ENCODE data around the gene TMEM266. TPM values are rescaled to one million over a fixed set of nuclear protein-coding genes. Genes with fewer than 3 reads are reported as not detected.

The TMEM266 gene
- total RNA-seq, 1 donor from 2014 or later: not detected

DNA sequence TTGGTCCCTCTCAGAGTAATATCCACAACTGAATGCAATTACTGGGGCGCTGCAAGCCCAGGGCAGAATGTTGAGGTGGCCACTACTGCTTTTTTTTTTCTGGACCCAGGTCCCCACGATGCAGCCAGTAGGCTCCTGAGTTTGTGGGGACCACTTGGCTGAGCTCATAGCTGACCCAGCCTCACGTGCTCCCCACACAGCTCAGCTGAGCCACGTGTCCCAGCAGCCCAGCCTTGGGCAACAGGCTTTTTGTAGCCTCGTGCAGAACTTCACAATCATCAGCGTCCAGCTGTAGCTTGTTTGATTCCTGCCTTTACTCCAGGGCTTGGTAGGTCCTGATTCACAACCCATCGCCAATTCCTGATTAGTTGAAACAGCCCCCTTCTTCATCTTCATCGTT, 134.1 kb downstream of the TMEM266 start:
- Mint-ChIP-seq H3K9me3 (no peaks in the 10 kb centered on the region), H3K27ac (no peak overlapping the region), H3K27me3 (peaks cover 21% of the 10 kb centered on the region), H3K4me1 (peaks cover 8% of the 10 kb centered on the region), H3K36me3 (ENCODE audit: low read depth) (no peaks in the 10 kb centered on the region), H3K4me3 (no peak overlapping the region)
- DNase-seq: no peak
- intact Hi-C loops (cut with micrococcal nuclease): loop anchor here (5.0 to 10.0 kb wide), 2 partner anchors 91 to 673 kb away; no protein-coding TSS in a partner anchor

DNA sequence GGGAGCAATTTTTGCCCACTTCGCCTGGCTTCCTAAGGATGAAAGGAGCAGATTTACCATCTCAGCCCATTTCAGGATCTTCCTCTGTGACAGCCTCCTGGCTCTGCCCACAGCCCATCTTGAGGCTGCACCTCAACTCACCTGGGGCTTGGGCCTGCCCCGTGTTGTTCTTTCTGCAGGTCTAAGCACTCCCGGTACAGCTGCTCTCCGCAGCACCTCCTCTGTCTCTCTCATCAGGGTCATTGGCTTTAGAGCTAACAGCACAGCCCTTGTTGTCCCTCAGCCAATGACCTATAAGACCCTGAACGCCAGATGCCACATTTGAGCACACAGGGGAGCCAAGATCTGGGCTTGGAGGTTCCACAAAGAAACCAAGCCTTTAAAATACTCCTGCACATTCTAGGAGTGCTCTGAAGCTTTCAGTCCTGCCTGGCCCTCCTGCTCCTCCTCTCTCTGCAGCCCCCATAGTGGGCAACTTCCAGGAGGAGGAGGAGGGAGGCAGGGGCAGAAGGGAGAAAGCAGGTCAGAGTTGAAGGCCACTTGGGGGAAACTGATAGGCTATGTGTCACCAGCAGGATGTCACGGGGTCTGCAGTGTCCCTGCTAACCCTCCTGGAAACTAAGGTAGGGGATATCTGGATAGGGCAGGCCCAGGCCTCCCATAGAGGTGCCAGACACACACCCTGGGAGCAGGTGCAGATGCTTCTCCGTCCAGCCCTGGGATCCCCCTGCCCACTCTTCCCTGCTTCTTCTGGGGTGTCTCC, 135.9 kb downstream of the TMEM266 start:
- DNase-seq: no peak
- Mint-ChIP-seq H3K9me3 (no peaks in the 10 kb centered on the region), H3K27ac (no peak overlapping the region), H3K36me3 (ENCODE audit: low read depth) (no peaks in the 10 kb centered on the region), H3K27me3 (peaks cover 7% of the 10 kb centered on the region), H3K4me3 (no peak overlapping the region), H3K4me1 (peaks cover 4% of the 10 kb centered on the region)
- intact Hi-C loops (cut with micrococcal nuclease): loop anchor here (10.0 kb wide), 1 partner anchor 89 kb away; no protein-coding TSS in a partner anchor

DNA sequence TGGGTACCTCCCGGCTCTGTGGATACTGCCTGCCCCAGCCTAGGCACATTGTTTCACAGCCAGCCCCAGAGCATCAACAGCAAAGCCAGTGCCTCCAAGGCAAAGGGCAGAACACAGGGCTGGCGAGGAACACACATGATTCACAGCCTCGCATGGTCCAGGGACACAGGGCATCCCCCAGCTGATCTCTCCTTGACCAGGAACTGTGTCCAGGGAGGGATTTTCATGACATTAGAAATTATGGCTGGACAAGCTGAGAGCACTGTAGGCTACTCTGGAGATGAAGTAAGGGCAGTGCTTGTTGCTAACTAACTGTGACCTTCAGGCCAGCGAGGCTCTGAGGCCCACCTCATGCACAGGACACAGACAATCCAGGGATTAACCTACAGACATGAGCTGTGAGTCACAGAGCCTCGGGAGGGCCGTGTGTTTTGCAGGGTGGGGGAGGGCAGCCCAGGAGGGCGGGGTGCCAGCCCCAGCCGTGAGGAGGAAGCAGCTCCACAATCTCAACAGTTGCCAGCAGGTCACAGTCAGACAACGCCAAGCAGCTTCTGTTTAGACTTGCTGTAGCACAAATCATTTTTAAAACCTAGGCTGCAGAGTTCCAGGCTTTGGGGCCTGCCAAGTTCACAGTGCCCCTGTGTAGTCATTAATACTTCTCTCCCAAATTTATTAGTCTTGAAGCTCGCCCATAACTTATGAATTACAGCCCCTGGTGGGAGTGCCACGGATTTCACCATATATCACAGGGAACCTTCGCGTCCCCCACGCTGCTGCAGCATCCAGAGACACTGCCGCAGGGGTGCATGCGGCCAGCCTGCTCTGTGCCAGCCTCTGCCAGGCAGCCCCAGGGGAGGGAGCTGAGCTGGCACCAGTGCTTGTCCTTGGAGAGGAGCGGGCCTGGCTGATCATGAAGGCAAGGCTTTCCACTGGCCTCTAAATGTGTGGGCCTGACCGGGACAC, 136.8 kb downstream of the TMEM266 start:
- Mint-ChIP-seq H3K27me3 (peaks cover 5% of the 10 kb centered on the region), H3K4me3 (no peak overlapping the region), H3K27ac (no peak overlapping the region), H3K9me3 (no peaks in the 10 kb centered on the region), H3K36me3 (ENCODE audit: low read depth) (no peaks in the 10 kb centered on the region), H3K4me1 (no peaks in the 10 kb centered on the region)
- intact Hi-C loops (cut with micrococcal nuclease): loop anchor here (10.0 kb wide), 1 partner anchor 88 kb away; no protein-coding TSS in a partner anchor
- DNase-seq: no peak

DNA sequence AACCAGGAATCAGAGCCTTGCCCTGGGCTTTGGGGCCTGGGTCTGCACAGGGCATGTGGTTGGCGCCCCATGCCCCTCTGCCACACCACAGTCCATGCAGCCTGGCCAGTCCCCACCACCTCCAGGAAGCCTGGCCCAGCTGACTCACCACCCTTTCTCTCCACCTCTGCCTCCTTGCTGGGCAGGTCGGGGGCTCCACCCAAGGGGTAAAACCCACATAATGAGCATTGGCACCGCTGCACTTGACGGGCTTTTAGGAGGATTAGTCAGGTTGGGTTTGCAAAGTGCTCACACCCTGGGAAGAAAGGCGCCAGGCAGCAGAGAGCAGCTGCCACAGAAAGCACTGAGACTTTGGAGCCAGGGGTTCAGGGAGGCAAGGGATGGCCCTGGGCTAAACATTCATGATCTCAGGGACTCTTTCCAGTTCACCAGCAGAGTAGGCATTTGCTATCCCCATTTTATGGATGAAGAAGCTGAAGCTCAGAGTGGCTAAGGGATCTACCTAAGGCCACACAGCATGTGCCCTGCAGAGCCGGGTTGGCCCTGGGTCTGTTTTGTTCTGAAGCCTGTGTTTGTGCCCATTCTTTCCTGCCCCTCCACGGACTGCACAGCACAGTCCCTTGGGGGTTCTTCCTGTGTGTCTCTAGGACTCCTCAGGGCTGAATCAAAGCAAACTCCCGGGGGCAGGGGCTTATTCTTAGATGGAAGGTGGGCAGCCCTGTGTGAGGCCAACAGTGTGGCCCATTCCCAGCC, 138.1 kb downstream of the TMEM266 start:
- Mint-ChIP-seq H3K9me3 (no peaks in the 10 kb centered on the region), H3K4me3 (no peak overlapping the region), H3K4me1 (no peaks in the 10 kb centered on the region), H3K36me3 (ENCODE audit: low read depth) (no peaks in the 10 kb centered on the region), H3K27ac (no peak overlapping the region), H3K27me3 (peaks cover 5% of the 10 kb centered on the region)
- intact Hi-C loops (cut with micrococcal nuclease): loop anchor here (10.0 kb wide), 1 partner anchor 87 kb away; no protein-coding TSS in a partner anchor
- DNase-seq: no peak

DNA sequence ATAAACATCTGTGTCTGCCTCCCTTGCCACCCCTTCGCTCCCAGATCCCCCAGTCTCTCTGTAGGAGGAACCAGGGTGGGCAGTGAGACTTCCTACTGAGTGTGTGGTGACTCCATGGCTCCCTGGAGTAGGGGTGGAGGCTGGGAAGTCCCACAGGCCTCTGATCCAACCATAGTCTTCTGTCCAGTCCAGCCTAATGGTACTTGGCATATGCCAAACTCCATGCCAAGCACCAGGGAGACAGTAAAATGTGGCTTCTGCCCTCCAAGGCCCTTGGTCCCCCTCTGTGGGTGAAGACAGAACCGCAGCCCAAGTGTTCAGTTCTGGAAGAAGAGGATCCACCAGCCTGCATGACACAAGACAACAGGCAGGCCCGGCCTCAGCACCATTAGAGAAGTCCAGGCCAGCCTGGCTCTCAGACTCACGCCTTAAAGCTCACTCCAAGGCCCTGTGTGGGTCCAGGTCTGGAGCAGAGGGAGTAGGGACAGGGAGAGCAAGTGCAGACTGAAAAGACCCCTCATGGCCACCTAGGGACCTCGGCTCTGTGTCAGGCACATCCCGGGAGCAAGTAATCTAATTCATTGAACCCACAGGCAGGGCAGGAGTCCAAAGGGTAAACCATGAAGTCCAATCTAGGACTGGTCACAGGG, 138.8 kb downstream of the TMEM266 start:
- Mint-ChIP-seq H3K27me3 (peaks cover 3% of the 10 kb centered on the region), H3K36me3 (ENCODE audit: low read depth) (no peaks in the 10 kb centered on the region), H3K4me1 (no peaks in the 10 kb centered on the region), H3K9me3 (no peaks in the 10 kb centered on the region), H3K4me3 (no peak overlapping the region), H3K27ac (no peak overlapping the region)
- DNase-seq: no peak
- intact Hi-C loops (cut with micrococcal nuclease): loop anchor here (10.0 kb wide), 1 partner anchor 86 kb away; no protein-coding TSS in a partner anchor

DNA sequence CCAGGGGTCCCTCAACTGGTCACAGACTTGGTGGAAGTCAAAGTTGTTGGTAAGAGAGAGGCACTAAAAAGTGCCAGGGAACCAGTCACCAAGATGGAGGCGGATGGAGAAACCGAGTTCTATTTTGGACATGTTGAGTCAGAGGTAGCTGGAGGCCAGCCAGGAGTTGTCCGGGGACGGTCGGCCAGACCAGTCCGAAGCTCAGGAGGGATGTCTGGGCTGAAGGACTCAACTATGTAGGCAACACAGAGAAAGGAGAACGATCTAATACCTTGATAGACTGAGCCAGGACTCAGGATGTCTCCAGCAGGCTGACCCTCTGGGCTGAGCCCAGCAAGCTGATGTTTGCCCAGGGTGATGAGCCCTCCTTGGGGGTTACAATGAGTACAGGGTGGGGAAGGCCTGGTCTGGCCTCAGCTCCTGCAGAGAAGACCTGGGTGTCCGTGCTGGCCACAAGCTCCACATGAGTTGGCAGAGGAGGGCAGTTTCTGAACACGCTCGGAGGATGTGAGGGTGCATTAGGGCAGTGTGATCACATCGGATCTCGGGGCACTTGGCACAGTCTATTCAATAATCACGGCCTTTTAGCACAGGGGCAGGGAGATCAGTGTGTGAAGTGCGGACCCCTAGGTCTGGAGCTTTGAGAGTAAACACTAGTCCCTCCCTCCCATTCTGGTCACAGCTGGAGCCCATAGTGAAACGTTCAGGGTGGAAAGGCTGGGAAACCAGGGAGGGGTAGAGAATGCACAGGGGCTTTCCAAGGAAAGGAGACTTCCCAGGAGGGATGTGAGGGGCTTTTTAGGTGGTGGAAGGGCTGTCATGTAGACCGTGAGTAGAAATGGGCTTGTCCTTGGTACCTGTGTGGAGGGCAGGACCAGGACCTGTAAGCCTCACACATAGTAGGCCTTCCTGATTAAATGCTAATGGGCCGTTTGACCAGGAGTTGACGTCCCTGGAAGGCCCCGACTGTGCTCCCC, 139.6 kb downstream of the TMEM266 start:
- intact Hi-C loops (cut with micrococcal nuclease): loop anchor here (10.0 kb wide), 1 partner anchor 85 kb away; no protein-coding TSS in a partner anchor
- no peaks in the 10 kb centered on the region for H3K9me3 Mint-ChIP-seq
- no peaks in the 10 kb centered on the region for H3K36me3 Mint-ChIP-seq (ENCODE audit: low read depth)
- no peak for DNase-seq
- no peak overlapping the region for H3K4me3 Mint-ChIP-seq
- H3K4me1 Mint-ChIP-seq: no peaks in the 10 kb centered on the region
- H3K27ac Mint-ChIP-seq: no peak overlapping the region
- no peaks in the 10 kb centered on the region for H3K27me3 Mint-ChIP-seq

DNA sequence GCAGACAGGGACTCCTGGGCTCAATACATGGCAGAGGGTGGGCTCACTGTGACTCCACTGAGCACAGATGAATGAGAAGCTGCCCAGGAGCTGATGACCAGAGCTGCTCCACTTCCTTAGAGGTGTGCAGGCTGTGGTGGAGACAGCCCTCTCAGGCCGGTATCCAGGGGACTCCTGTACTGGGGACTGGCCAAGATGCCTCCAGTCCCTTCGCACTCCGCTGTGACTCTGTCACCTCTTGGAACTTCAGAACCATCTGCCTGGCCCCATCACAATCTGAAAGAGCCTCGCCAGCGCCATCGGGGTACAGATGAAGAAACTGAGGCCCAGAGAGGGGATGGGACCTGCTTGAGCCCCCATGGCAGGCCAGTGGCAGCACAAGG, 140.3 kb downstream of the TMEM266 start:
- intact Hi-C loops (cut with micrococcal nuclease): no loop called here
- no peak for DNase-seq
- Mint-ChIP-seq H3K27ac (no peak overlapping the region), H3K9me3 (no peaks in the 10 kb centered on the region), H3K4me3 (no peak overlapping the region), H3K27me3 (no peaks in the 10 kb centered on the region), H3K36me3 (ENCODE audit: low read depth) (no peaks in the 10 kb centered on the region), H3K4me1 (no peaks in the 10 kb centered on the region)

DNA sequence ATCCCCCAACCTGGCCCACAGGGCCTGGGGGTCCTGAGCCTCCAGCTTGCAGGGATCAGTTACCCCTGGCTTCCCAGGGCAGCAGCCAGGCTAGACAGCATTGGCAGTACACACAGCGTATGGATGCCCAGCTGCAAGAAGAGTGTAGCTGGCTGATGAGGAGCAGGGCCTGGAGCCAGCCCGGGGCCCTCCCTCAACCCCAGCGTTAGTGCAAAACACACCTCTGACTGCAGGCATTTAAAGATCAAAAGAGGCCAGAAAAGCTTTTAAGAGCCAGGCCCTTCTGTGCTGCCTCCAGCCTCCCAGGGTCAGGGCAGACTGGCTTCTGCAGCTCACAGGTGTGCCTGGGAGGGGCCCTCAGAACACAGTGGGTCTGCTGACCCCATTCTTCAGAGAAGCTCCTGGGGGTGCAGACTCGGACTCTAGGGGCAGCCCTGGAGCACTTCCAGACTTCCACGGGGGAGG, 140.9 kb downstream of the TMEM266 start:
- Mint-ChIP-seq H3K4me1 (no peaks in the 10 kb centered on the region), H3K36me3 (ENCODE audit: low read depth) (no peaks in the 10 kb centered on the region), H3K4me3 (no peak overlapping the region), H3K27ac (no peak overlapping the region), H3K9me3 (no peaks in the 10 kb centered on the region), H3K27me3 (no peaks in the 10 kb centered on the region)
- intact Hi-C loops (cut with micrococcal nuclease): no loop called here
- DNase-seq: no peak

DNA sequence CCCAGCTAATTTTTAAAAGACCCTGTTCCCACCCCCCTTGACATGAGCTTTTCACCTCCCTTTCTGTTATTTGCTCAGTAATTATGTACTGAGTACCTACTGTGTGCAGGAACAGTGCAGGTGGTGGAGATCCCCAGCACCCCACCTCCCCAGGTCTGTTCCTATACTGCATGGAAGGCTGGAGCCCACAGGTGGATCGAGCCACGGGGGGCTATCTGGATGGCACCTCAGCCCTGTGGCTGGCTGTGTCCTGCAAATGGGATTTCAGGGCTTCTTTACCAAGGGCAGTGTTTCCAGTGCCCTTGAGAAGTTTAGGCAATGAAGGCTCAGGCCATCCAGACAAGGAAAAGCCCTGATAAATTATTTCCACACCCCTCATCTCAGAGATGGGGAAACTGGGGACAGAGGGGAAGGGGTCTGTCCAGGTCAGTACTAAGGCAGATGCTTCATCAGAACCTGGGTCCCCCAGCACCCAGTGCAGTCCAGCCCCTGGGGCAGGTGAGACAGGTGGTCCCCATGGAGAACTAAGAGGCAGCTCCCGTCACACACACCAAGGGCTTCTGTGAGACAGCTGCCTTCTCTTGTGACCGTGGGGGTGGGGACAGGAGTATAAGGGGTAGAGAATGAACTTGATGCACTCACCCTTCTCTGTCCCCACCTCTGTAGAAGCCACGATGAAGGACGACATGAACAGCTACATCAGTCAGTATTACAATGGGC, 141.9 kb downstream of the TMEM266 start:
- H3K27ac Mint-ChIP-seq: no peak overlapping the region
- H3K36me3 Mint-ChIP-seq (ENCODE audit: low read depth): no peaks in the 10 kb centered on the region
- no peaks in the 10 kb centered on the region for H3K27me3 Mint-ChIP-seq
- no peak overlapping the region for H3K4me3 Mint-ChIP-seq
- H3K9me3 Mint-ChIP-seq: no peaks in the 10 kb centered on the region
- H3K4me1 Mint-ChIP-seq: no peaks in the 10 kb centered on the region
- no peak for DNase-seq
- intact Hi-C loops (cut with micrococcal nuclease): no loop called here

DNA sequence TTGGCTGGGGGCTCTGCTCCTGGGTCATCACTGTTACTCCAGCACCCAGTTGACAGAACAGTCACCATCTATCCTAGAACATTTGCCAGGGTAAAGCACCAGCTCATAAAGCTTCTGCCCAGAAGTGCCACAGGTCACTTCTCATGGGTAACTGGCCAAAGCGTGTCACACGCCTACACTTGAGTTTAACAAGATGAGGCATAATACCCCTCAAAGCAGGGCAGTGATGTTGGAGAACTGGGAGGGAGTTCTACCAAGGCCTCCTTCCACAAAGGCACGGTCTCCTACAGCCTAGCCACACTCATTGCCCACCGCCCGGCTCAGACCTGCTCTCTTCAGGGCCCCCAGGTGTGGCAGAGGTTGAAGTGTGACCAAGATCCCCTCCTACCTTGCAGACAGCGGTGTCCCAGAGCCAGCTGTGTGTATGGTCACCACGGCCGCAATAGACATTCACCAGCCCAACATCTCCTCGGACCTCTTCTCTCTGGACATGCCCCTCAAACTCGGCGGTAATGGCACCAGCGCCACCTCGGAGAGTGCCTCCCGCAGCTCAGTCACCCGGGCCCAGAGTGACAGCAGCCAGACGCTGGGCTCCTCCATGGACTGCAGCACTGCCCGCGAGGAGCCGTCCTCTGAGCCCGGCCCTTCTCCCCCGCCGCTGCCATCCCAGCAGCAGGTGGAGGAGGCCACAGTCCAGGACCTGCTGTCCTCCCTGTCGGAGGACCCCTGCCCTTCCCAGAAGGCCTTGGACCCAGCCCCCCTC, 143.7 kb downstream of the TMEM266 start:
- Mint-ChIP-seq H3K9me3 (no peaks in the 10 kb centered on the region), H3K27ac (no peak overlapping the region), H3K27me3 (no peaks in the 10 kb centered on the region), H3K4me3 (no peak overlapping the region), H3K36me3 (ENCODE audit: low read depth) (no peaks in the 10 kb centered on the region), H3K4me1 (no peaks in the 10 kb centered on the region)
- DNase-seq: no peak
- intact Hi-C loops (cut with micrococcal nuclease): no loop called here

DNA sequence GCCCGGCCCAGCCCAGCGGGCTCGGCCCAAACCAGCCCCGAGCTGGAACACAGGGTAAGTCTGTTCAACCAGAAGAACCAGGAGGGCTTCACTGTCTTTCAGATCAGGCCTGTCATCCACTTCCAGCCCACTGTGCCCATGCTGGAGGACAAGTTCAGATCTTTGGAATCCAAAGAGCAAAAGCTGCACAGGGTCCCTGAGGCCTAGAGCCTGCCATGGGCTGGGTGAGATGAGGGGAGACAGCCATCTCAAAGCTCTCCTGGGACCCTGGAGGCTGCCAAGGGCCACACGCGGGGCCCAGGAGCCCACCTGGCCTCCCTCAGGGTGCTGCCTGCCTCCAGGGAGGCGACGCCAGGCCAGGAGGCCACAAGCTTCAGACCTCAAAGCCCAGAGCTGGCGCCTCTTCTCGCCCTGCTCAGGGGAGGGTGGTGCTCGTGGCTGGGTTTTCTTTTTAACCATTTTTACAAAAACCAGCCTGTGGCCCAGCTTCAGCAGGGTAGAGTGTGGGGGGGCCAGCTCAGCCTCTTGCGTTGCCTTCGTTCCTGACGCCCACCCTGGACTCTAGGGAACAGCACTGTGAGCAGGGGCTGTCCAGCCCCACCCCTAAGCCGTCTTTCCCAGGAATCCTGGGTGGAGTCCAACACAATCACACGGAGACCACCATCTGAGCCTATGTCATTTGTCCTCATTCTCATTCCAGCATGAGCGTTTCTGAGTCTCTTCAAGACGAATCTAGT, 144.5 kb downstream of the TMEM266 start:
- Mint-ChIP-seq H3K27ac (no peak overlapping the region), H3K9me3 (no peaks in the 10 kb centered on the region), H3K27me3 (no peaks in the 10 kb centered on the region), H3K36me3 (ENCODE audit: low read depth) (no peaks in the 10 kb centered on the region), H3K4me1 (peaks cover 4% of the 10 kb centered on the region), H3K4me3 (no peak overlapping the region)
- intact Hi-C loops (cut with micrococcal nuclease): no loop called here
- DNase-seq: no peak
